IMR-90 (cell line): ENCODE data around the gene S100A16. TPM values are rescaled to one million over a fixed set of nuclear protein-coding genes. Genes with fewer than 3 reads are reported as not detected.

Experiments
- ATAC-seq: fragments of 200-7000 bp; cut with Tn5 transposase; 2 replicates; pipeline ENCODE4 v1.9.1; 2020; ENCODE audit warnings: low read depth, mild to moderate bottlenecking, moderate library complexity
- BruUV-seq: library from RNA; stranded (reverse); fragments of 400-500 nt; replicated peaks from 2 replicates; lab custom pipeline; 2021; lab: Mats Ljungman, UMichigan
- CTCF ChIA-PET: fragments of 300-600 bp; formaldehyde crosslinking; extraction: SDS; loops from one replicate; lab custom pipeline; 2021; ENCODE audit warnings: antibody characterized with exemption; lab: Yijun Ruan, JAX
- POLR2A ChIA-PET: fragments of 300-600 bp; sonication (Branson Sonifier 250); formaldehyde crosslinking; loops from one replicate; lab custom pipeline; 2022; ENCODE audit warnings: antibody characterized with exemption; ENCODE audit not compliant: unreplicated experiment; lab: Charles Lee
- DNase-seq: peaks from one replicate; pipeline ENCODE4 v3.0.0; 2013
- H2AFZ ChIP-seq: replicated peaks from 2 replicates; pipeline ENCODE3; 2013; ENCODE audit warnings: low read length, mild to moderate bottlenecking; ENCODE audit not compliant: poor library complexity
- H2AK5ac ChIP-seq: 2 replicates; pipeline ENCODE4 v1.6.1; 2013; ENCODE audit warnings: low read depth, low read length, inconsistent platforms
- H2AK9ac ChIP-seq: replicated peaks from 2 replicates; pipeline ENCODE3; 2013; ENCODE audit warnings: mild to moderate bottlenecking, low read depth, low read length, moderate library complexity; ENCODE audit not compliant: poor library complexity
- H2BK120ac ChIP-seq: 2 replicates; pipeline ENCODE4 v1.6.1; 2013; ENCODE audit warnings: low read depth, low read length, inconsistent platforms
- H2BK15ac ChIP-seq: 3 replicates; pipeline ENCODE4 v1.6.1; 2013; ENCODE audit warnings: low read depth, low read length, inconsistent platforms
- H2BK20ac ChIP-seq: 2 replicates; pipeline ENCODE4 v1.6.1; 2013; ENCODE audit warnings: low read depth, mild to moderate bottlenecking, inconsistent platforms, low read length, moderate library complexity
- H2BK5ac ChIP-seq: 2 replicates; pipeline ENCODE4 v1.6.1; 2013; ENCODE audit warnings: mild to moderate bottlenecking, low read depth, low read length, inconsistent platforms; ENCODE audit not compliant: poor library complexity, severe bottlenecking
- H3K14ac ChIP-seq: replicated peaks from 2 replicates; pipeline ENCODE4 v1.6.1; 2013; ENCODE audit warnings: low read depth, low read length, inconsistent platforms
- H3K18ac ChIP-seq: 2 replicates; pipeline ENCODE4 v1.6.1; 2013; ENCODE audit warnings: low read depth, low read length, control low read depth
- H3K23ac ChIP-seq: 2 replicates; pipeline ENCODE4 v1.6.1; 2013; ENCODE audit warnings: low read depth, low read length, inconsistent platforms
- H3K27ac ChIP-seq: 2 replicates; pipeline ENCODE4 v1.5.1; 2013; ENCODE audit warnings: mild to moderate bottlenecking, control low read depth, low read length; ENCODE audit not compliant: insufficient read depth
- H3K27me3 ChIP-seq: 2 replicates; pipeline ENCODE4 v1.6.1; 2013; ENCODE audit warnings: low read length; ENCODE audit not compliant: control insufficient read depth, insufficient read depth
- H3K36me3 ChIP-seq: 2 replicates; pipeline ENCODE4 v1.6.1; 2013; ENCODE audit warnings: low read length, mixed read lengths; ENCODE audit not compliant: control insufficient read depth, insufficient read depth
- H3K4ac ChIP-seq: 2 replicates; pipeline ENCODE4 v1.6.1; 2013; ENCODE audit warnings: low read depth, low read length, inconsistent platforms
- H3K4me1 ChIP-seq: 2 replicates; pipeline ENCODE4 v1.6.1; 2013; ENCODE audit warnings: low read length, mixed read lengths; ENCODE audit not compliant: control insufficient read depth, insufficient read depth
- H3K4me2 ChIP-seq: 2 replicates; pipeline ENCODE4 v1.6.1; 2013; ENCODE audit warnings: low read depth, mild to moderate bottlenecking, control low read depth, low read length, moderate library complexity
- H3K4me3 ChIP-seq: 2 replicates; pipeline ENCODE4 v1.5.1; 2013; ENCODE audit warnings: low read depth, mild to moderate bottlenecking, control low read depth, low read length, moderate library complexity; ENCODE audit not compliant: insufficient read depth
- H3K56ac ChIP-seq: 2 replicates; pipeline ENCODE4 v1.6.1; 2013; ENCODE audit warnings: low read length, inconsistent platforms; ENCODE audit not compliant: insufficient read depth; ENCODE audit errors: extremely low read depth
- H3K79me1 ChIP-seq, 2 experiments: 2 replicates each; pipeline ENCODE4 v1.6.1; 2013; ENCODE audit warnings: low read length in 2 of 2, inconsistent platforms in 1 of 2, low read depth in 1 of 2
- H3K9ac ChIP-seq: 2 replicates; pipeline ENCODE4 v1.6.1; 2013; ENCODE audit warnings: low read depth, low read length, control low read depth
- H3K9me1 ChIP-seq: 2 replicates; pipeline ENCODE4 v1.6.1; 2013; ENCODE audit warnings: low read length, inconsistent platforms; ENCODE audit not compliant: insufficient read depth
- H3K9me3 ChIP-seq: 2 replicates; pipeline ENCODE4 v1.6.1; 2013; ENCODE audit warnings: low read length; ENCODE audit not compliant: control insufficient read depth, insufficient read depth
- H4K20me1 ChIP-seq: 2 replicates; pipeline ENCODE4 v1.6.1; 2013; ENCODE audit warnings: low read length, inconsistent platforms; ENCODE audit not compliant: insufficient read depth
- H4K5ac ChIP-seq: 2 replicates; pipeline ENCODE4 v1.6.1; 2013; ENCODE audit warnings: mild to moderate bottlenecking, low read depth, low read length, control low read depth
- H4K8ac ChIP-seq, 2 experiments: 2 replicates each; pipeline ENCODE4 v1.6.1; 2013; ENCODE audit warnings: low read depth in 2 of 2, low read length in 2 of 2, control low read depth in 1 of 2, inconsistent platforms in 1 of 2
- H4K91ac ChIP-seq: 2 replicates; pipeline ENCODE4 v1.6.1; 2013; ENCODE audit warnings: low read depth, low read length, inconsistent platforms; ENCODE audit not compliant: insufficient read depth
- BHLHE40 ChIP-seq: fragments of 150-350 bp; IDR thresholded peaks from 2 replicates; pipeline ENCODE4 v1.6.1; 2016; ENCODE audit warnings: mild to moderate bottlenecking, low read depth, low read length
- CEBPB ChIP-seq: IDR thresholded peaks from 2 replicates; pipeline ENCODE4 v1.6.1; 2012; ENCODE audit warnings: low read depth, low read length, improper control_type of control experiment
- CHD1 ChIP-seq: IDR thresholded peaks from 2 replicates; pipeline ENCODE4 v1.6.1; 2012; ENCODE audit warnings: low read depth, low read length, improper control_type of control experiment
- WGBS, 2 experiments: methylation state at CpG; one replicate each; pipeline versions ENCODE4 v1.1.5 to v1.1.7; 2013; ENCODE audit warnings: missing lambda C conversion rate in 2 of 2; ENCODE audit not compliant: insufficient read length in 1 of 2; ENCODE audit errors: extremely low coverage in 2 of 2; 5-methylcytosine and 5-hydroxymethylcytosine counted together
- dilution Hi-C: fragments of 300-500 bp; cut with HindIII; formaldehyde crosslinking; loops from one replicate; pipeline ENCODE4 v1.14.3; 2018; ENCODE audit warnings: low sequenced_read_pairs; ENCODE audit not compliant: unreplicated experiment
- in situ Hi-C: fragments of 300-500 bp; cut with MboI; formaldehyde crosslinking; loops from 3 replicates; pipeline ENCODE4 v1.14.3; 2019; ENCODE audit warnings: low sequenced_read_pairs, inconsistent platforms, mixed read lengths
- intact Hi-C: fragments of 100-400 bp; cut with micrococcal nuclease; formaldehyde crosslinking; loops from 2 replicates; pipeline ENCODE4 v1.10.0; 2022
- polyA plus RNA-seq, 3 experiments: library from polyadenylated mRNA; depleted of rRNA; stranded (reverse); fragments of >200 nt; gene quantifications; 2 replicates each; pipeline ENCODE4 v1.2.3, GENCODE V29; 2012; ENCODE audit warnings: low replicate concordance in 1 of 3
- total RNA-seq: library from RNA; depleted of rRNA; stranded (reverse); fragments of >200 nt; gene quantifications from 2 replicates; pipeline ENCODE4 v1.2.3, GENCODE V29; 2012

S100A16 gene
- total and polyA plus RNA-seq, 2 of the 4 experiments (the other 2 are of a cell fraction), result 201 to 515 TPM

- TF ChIP-seq CHD1, result no peak
Observed at GRCh38 chr1:153608089-153608682, 4.8 kb downstream of the S100A16 start (continued).

GRCh38 chr1:153607381-153607780 lies 5.6 kb downstream of the S100A16 start:
- Histone ChIP-seq H3K23ac (no peak overlapping the region), H4K8ac (peak overlapping the region in 1 of 2 experiments; percentile 26; a peak in 1 of 4 replicates), H3K9me1 (peaks cover 17% of the 10 kb centered on the region), H3K56ac (no peak overlapping the region), H3K27me3 (no peaks in the 10 kb centered on the region), H2BK5ac (no peak overlapping the region), H2BK20ac (no peak overlapping the region), H4K91ac (peak overlapping the region; percentile 23; the same call in 1 of the 2 replicates), H3K14ac (no peak overlapping the region), H3K4me1 (peaks cover 36% of the 10 kb centered on the region), H2BK120ac (no peak overlapping the region), H3K4ac (no peak overlapping the region), H2BK15ac (no peak overlapping the region), H3K4me2 (no peak overlapping the region), H3K36me3 (peaks cover 22% of the 10 kb centered on the region), H3K79me1 (peaks cover 15 to 68% of the 10 kb centered on the region in 2 experiments), H4K20me1 (peaks cover 11% of the 10 kb centered on the region; the same call in 1 of the 2 replicates), H3K27ac (no peak overlapping the region), H3K4me3 (no peak overlapping the region), H3K18ac (no peak overlapping the region), H3K9me3 (no peaks in the 10 kb centered on the region), H2AK9ac (peak overlapping the region; percentile 1), H2AFZ (no peak overlapping the region), H3K9ac (no peak overlapping the region), H2AK5ac (no peak overlapping the region), H4K5ac (no peak overlapping the region)
- no TSS peak for BruUV-seq
- ChIA-PET POLR2A (interaction anchor here (0.6 to 1.3 kb wide), 2 partner anchors 20 to 43 kb away, joined by 5 to 17 read pairs; partner anchors contain the start of gene S100A13), CTCF (interaction anchor here (1.0 kb wide), 1 partner anchor 16 kb away, joined by 6 read pairs; no protein-coding TSS in a partner anchor)
- WGBS, 2 experiments, result 100% methylated on average over 6 of the region's 8 CpGs; no CpG with 5 or more reads in 1 of the 2 experiments
- DNase-seq, result no peak
- ATAC-seq, result no peak
- dilution Hi-C loops (no loop called here), in situ Hi-C loops (no loop called here), intact Hi-C loops (no loop called here)
- no peak for TF ChIP-seq CEBPB
- TF ChIP-seq BHLHE40, result no peak
